HFFc6 (cell line): ENCODE results near the gene ENC1. TPM values are rescaled to one million over a fixed set of nuclear protein-coding genes. Genes with fewer than 3 reads are reported as not detected.

ENCODE experiments used
- DNase-seq: peaks from one replicate; pipeline ENCODE4 v3.0.0-alpha.2; 2018
- H3K27ac Mint-ChIP-seq: 2 replicates; pipeline ENCODE4 v1.8.0; 2020; ENCODE audit warnings: mild to moderate bottlenecking, mixed read lengths
- H3K27me3 Mint-ChIP-seq: 2 replicates; pipeline ENCODE4 v1.8.0; 2021; ENCODE audit warnings: mild to moderate bottlenecking, moderate library complexity, mixed read lengths; ENCODE audit not compliant: insufficient read depth
- H3K36me3 Mint-ChIP-seq: 2 replicates; pipeline ENCODE4 v1.8.0; 2021; ENCODE audit warnings: low read depth, mixed read lengths
- H3K4me1 Mint-ChIP-seq: 2 replicates; pipeline ENCODE4 v1.8.0; 2020; ENCODE audit warnings: low read depth, mixed read lengths
- H3K4me3 Mint-ChIP-seq: 2 replicates; pipeline ENCODE4 v1.8.0; 2020; ENCODE audit warnings: mild to moderate bottlenecking, moderate library complexity, mixed read lengths
- H3K9me3 Mint-ChIP-seq: 2 replicates; pipeline ENCODE4 v1.8.0; 2020; ENCODE audit warnings: mild to moderate bottlenecking, mixed read lengths
- total RNA-seq, 6 experiments: library from RNA; stranded (reverse); fragmentation: NEBNext Ultra II Directional; extraction: Animal tissue kit (Norgen Biotek cat#: 25700); gene quantifications; 2 replicates in 1 of 6; 3 replicates in 5 of 6; pipeline ENCODE4 v1.2.3, GENCODE V29; 2021
- TF ChIP-seq, protein P1 (sequence below): fragments of 200-600 bp; sonication (generic); IDR thresholded peaks from 2 replicates; pipeline ENCODE4 v1.5.0; 2021; ENCODE audit warnings: antibody characterized with exemption, mild to moderate bottlenecking

The ENC1 gene
- total RNA-seq, 6 experiments from 2014 or later: 22.6 to 56.4 (median 25.4) TPM

DNA sequence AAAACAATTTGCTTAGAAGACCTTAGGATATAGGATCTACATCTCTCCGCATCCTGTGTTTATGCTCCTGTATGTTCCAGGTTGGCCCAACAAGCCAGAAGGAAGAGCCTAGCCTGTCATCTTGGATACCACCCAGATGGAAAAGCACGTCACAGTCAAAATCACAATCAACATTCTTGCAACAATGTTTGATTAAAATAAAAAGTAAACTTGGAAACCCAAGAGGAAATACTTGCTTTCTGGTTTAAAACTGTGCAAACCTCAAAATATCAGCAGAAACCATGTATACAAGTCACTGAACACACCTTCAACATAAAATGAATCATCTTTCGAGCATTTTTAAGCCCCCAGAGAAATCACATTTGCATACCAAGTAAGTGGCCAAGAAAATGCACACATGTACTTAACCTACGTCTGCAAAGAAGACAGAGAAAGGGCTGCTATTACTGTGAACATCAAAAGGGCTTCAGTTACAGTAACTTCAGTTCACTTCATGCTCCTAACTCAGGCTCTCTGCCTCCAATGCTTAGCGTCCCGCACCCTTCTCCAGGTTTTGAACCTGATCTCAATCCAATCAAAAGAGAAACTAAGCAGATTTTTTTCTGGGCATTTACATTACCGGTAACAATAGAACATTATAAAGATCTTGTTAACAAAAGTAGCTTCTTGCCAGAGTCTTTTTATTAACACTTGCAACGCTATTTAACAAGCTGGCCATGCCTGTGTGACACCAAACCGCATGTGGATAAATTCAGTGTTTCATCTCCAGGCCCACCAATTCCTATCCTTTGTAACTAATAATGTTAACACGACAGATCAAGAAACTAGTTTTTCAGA lies 1.3 kb downstream of the ENC1 start:
- H3K36me3 Mint-ChIP-seq: peaks cover 24% of the 10 kb centered on the region
- H3K4me1 Mint-ChIP-seq: peaks cover 78% of the 10 kb centered on the region
- DNase-seq: peak; percentile 25
- H3K4me3 Mint-ChIP-seq: peak overlapping the region; percentile 99
- H3K27ac Mint-ChIP-seq: peak overlapping the region; percentile 93
- H3K27me3 Mint-ChIP-seq: peaks cover 2% of the 10 kb centered on the region; the same call in 1 of the 2 replicates
- TF ChIP-seq, protein P1, sequence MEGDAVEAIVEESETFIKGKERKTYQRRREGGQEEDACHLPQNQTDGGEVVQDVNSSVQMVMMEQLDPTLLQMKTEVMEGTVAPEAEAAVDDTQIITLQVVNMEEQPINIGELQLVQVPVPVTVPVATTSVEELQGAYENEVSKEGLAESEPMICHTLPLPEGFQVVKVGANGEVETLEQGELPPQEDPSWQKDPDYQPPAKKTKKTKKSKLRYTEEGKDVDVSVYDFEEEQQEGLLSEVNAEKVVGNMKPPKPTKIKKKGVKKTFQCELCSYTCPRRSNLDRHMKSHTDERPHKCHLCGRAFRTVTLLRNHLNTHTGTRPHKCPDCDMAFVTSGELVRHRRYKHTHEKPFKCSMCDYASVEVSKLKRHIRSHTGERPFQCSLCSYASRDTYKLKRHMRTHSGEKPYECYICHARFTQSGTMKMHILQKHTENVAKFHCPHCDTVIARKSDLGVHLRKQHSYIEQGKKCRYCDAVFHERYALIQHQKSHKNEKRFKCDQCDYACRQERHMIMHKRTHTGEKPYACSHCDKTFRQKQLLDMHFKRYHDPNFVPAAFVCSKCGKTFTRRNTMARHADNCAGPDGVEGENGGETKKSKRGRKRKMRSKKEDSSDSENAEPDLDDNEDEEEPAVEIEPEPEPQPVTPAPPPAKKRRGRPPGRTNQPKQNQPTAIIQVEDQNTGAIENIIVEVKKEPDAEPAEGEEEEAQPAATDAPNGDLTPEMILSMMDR: no peak
- H3K9me3 Mint-ChIP-seq: no peaks in the 10 kb centered on the region

- peak overlapping the region; percentile 99 for H3K4me3 Mint-ChIP-seq
- H3K4me1 Mint-ChIP-seq: peaks cover 78% of the 10 kb centered on the region
- TF ChIP-seq, protein P1: no peak
- peaks cover 27% of the 10 kb centered on the region for H3K36me3 Mint-ChIP-seq
- no peaks in the 10 kb centered on the region for H3K9me3 Mint-ChIP-seq
- H3K27ac Mint-ChIP-seq: peak overlapping the region; percentile 93
- H3K27me3 Mint-ChIP-seq: peaks cover 2% of the 10 kb centered on the region; the same call in 1 of the 2 replicates
- no peak for DNase-seq
Observed at GRCh38 chr5:74638544-74638969, 2.0 kb downstream of the ENC1 start.

GRCh38 chr5:74636552-74636951 lies 4.0 kb downstream of the ENC1 start:
- no peak overlapping the region; the same call in 1 of the 2 replicates for H3K27ac Mint-ChIP-seq
- no peaks in the 10 kb centered on the region for H3K9me3 Mint-ChIP-seq
- TF ChIP-seq, protein P1: no peak
- no peak for DNase-seq
- H3K4me3 Mint-ChIP-seq: no peak overlapping the region
- H3K27me3 Mint-ChIP-seq: peaks cover 2% of the 10 kb centered on the region; the same call in 1 of the 2 replicates
- peaks cover 78% of the 10 kb centered on the region for H3K4me1 Mint-ChIP-seq
- H3K36me3 Mint-ChIP-seq: peaks cover 44% of the 10 kb centered on the region

DNA sequence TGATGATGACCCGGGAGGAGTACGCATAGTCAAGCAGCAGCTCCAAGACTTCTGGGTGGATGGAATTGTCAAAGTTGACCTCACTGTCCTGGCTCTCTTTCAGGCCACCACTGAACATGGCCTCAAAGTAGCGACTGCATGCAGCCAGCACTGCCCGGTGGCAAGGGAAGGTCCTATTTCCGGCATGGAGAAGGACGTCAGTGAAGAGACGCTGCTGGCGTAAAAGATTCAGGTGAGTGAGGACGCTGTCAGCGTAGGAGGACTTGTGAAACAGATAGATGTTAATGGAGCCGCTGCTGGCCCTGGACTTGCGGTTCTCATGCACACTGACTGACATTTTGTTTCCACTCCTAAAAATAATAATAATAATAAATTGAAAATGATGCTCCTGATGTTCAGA lies 4.4 kb downstream of the ENC1 start:
- TF ChIP-seq, protein P1: no peak
- Mint-ChIP-seq H3K4me1 (peaks cover 78% of the 10 kb centered on the region), H3K4me3 (no peak overlapping the region), H3K27ac (no peak overlapping the region; the same call in 1 of the 2 replicates), H3K36me3 (peaks cover 45% of the 10 kb centered on the region), H3K9me3 (no peaks in the 10 kb centered on the region), H3K27me3 (peaks cover 2% of the 10 kb centered on the region; the same call in 1 of the 2 replicates)
- DNase-seq: no peak

- Mint-ChIP-seq H3K36me3 (peaks cover 53% of the 10 kb centered on the region), H3K27ac (no peak overlapping the region; the same call in 1 of the 2 replicates), H3K4me3 (no peak overlapping the region), H3K4me1 (peaks cover 91% of the 10 kb centered on the region), H3K27me3 (peaks cover 2% of the 10 kb centered on the region; the same call in 1 of the 2 replicates), H3K9me3 (no peaks in the 10 kb centered on the region)
- TF ChIP-seq, protein P1: no peak
- DNase-seq: no peak
Observed at GRCh38 chr5:74634611-74635286, 5.8 kb downstream of the ENC1 start.
